ENCODE results near the gene SLC3A2. TPM values are rescaled to one million over a fixed set of nuclear protein-coding genes. Genes with fewer than 3 reads are reported as not detected.

The SLC3A2 gene
- total RNA-seq, 6 experiments from 2014 or later = 39.8 to 106 (median 63.0) TPM

DNA sequence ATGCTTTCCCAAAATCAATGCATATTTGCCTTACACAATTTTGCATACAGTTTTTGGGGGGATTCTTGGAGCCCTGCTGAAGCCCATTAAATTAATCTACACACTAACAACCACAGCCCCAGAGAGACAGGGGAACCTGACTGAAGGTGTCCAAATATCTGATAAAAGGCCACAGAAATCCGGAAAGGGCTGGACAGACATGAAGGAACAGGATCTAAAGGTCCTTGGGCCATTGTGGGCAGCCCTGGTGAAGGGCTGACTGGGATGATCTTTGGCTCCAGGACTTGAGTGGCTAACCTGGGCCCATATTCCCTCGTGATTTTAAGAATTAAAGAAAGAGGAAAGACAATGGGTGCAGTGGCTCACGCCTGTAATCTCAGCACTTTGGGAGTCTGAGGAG is 34.5 kb upstream of the SLC3A2 start:
- WGBS (ENCODE audit: insufficient coverage, low coverage, low lambda C conversion rate, missing lambda C conversion rate) = 47% methylated on average over 1 of the region's 3 CpGs
- H3K36me3 ChIP-seq = no peaks in the 10 kb centered on the region
- H3K27ac ChIP-seq = no peak overlapping the region
- intact Hi-C loops (cut with DNase I) = no loop called here
- peaks cover 0 to 7% (median 3%) of the 10 kb centered on the region in 4 donors for H3K4me1 ChIP-seq
- H3K27me3 ChIP-seq = no peaks in the 10 kb centered on the region
- no peak overlapping the region for H3K4me3 ChIP-seq
- H3K9me3 ChIP-seq = no peaks in the 10 kb centered on the region
- DNase-seq (no peak), ATAC-seq (no peak)
- TF ChIP-seq, protein P1, sequence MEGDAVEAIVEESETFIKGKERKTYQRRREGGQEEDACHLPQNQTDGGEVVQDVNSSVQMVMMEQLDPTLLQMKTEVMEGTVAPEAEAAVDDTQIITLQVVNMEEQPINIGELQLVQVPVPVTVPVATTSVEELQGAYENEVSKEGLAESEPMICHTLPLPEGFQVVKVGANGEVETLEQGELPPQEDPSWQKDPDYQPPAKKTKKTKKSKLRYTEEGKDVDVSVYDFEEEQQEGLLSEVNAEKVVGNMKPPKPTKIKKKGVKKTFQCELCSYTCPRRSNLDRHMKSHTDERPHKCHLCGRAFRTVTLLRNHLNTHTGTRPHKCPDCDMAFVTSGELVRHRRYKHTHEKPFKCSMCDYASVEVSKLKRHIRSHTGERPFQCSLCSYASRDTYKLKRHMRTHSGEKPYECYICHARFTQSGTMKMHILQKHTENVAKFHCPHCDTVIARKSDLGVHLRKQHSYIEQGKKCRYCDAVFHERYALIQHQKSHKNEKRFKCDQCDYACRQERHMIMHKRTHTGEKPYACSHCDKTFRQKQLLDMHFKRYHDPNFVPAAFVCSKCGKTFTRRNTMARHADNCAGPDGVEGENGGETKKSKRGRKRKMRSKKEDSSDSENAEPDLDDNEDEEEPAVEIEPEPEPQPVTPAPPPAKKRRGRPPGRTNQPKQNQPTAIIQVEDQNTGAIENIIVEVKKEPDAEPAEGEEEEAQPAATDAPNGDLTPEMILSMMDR (IDR thresholded peaks at IDR 0.05) = no peak
- no peak for TF ChIP-seq POLR2A (IDR thresholded peaks at IDR 0.05)

- no peaks in the 10 kb centered on the region for H3K4me1 ChIP-seq
- ATAC-seq (no peak), DNase-seq (no peak)
- WGBS (ENCODE audit: insufficient coverage, low coverage, low lambda C conversion rate, missing lambda C conversion rate) = 100% methylated on average over 1 of the region's 1 CpG
- TF ChIP-seq, protein P1 (IDR thresholded peaks at IDR 0.05) = no peak
- no peak for TF ChIP-seq POLR2A (IDR thresholded peaks at IDR 0.05)
- H3K9me3 ChIP-seq = no peaks in the 10 kb centered on the region
- H3K27me3 ChIP-seq = no peaks in the 10 kb centered on the region
- no peak overlapping the region for H3K27ac ChIP-seq
- H3K36me3 ChIP-seq = peaks cover 0 to 11% (median 6%) of the 10 kb centered on the region in 4 donors
- intact Hi-C loops (cut with DNase I) = no loop called here
- no peak overlapping the region for H3K4me3 ChIP-seq
Observed at GRCh38 chr11:62847767-62848314, 32.9 kb upstream of the SLC3A2 start.

DNA sequence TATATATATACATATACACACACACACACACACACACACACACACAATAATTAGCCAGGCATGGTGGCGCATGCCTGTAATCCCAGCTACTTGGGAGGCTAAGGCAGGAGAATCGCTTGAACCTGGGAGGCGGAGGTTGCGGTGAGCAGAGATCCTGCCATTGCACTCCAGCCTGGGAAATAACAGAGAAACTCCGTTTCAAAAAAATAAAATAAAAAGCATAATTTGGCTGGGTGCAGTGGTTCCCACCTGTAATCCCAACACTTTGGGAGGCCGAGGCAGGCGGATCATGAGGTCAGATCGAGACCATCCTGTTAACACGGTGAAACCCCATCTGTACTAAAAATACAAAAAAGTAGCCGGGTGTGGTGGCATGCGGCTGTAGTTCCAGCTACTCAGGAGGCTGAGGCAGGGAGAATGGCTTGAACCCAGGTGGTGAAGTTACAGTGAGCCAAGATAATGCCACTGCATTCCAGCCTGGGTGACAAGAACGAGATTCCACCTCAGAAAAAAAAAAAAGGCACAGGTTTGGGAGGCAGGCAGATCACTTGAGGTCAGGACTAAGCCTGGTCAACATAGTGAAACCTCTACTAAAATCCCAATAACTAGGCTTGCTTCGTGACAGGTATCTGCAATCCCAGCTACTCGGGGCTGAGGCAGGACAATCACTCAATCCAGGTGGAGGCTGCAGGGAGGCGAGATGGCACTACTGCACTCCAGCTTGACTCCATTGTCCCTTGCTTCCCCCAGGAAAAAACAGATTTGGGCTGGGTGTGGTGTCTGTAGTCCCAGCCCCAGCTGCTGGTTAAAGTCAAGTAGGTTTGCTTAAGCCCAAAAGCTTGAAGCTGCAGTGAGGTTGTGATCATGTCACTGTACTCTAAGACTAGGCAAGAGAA is 29.5 kb upstream of the SLC3A2 start:
- WGBS (ENCODE audit: insufficient coverage, low coverage, low lambda C conversion rate, missing lambda C conversion rate) = 65% methylated on average over 10 of the region's 15 CpGs
- no peaks in the 10 kb centered on the region for H3K9me3 ChIP-seq
- peaks cover 0 to 19% (median 5%) of the 10 kb centered on the region in 4 donors for H3K4me1 ChIP-seq
- intact Hi-C loops (cut with DNase I) = loop anchor here in 1 of 2 donors (10.0 kb wide), 1 partner anchor 66 kb away; the partner anchor contains the start of gene TMEM179B
- DNase-seq (no peak), ATAC-seq (no peak)
- no peak for TF ChIP-seq POLR2A (IDR thresholded peaks at IDR 0.05)
- TF ChIP-seq, protein P1 (IDR thresholded peaks at IDR 0.05) = no peak
- no peak overlapping the region for H3K4me3 ChIP-seq
- H3K27me3 ChIP-seq = no peaks in the 10 kb centered on the region
- peaks cover 0 to 25% (median 15%) of the 10 kb centered on the region in 4 donors for H3K36me3 ChIP-seq
- no peak overlapping the region for H3K27ac ChIP-seq

GRCh38 chr11:62851807-62852522 is 28.7 kb upstream of the SLC3A2 start:
- no peak for TF ChIP-seq POLR2A (IDR thresholded peaks at IDR 0.05)
- TF ChIP-seq, protein P1 (IDR thresholded peaks at IDR 0.05) = no peak
- 28% methylated on average over 3 of the region's 3 CpGs for WGBS (ENCODE audit: insufficient coverage, low coverage, low lambda C conversion rate, missing lambda C conversion rate)
- Histone ChIP-seq H3K36me3 (peaks cover 0 to 25% (median 15%) of the 10 kb centered on the region in 4 donors), H3K4me1 (peaks cover 0 to 19% (median 5%) of the 10 kb centered on the region in 4 donors), H3K27ac (no peak overlapping the region), H3K27me3 (no peaks in the 10 kb centered on the region), H3K4me3 (no peak overlapping the region), H3K9me3 (no peaks in the 10 kb centered on the region)
- DNase-seq (no peak), ATAC-seq (no peak)
- intact Hi-C loops (cut with DNase I) = loop anchor here in 1 of 2 donors (10.0 kb wide), 1 partner anchor 67 kb away; the partner anchor contains the start of gene TMEM179B
